ENCODE data around the gene SPATA6.
A peak's percentile ranks its signal among the peaks of the same experiment; 100 is the strongest.
"Not testable (repeated sequence)": the region's sequence is repeated elsewhere in the genome, so short reads cannot be mapped to it uniquely, and the experiment has no call there.

The SPATA6 gene

GRCh38 chr1:48471691-48472576 is at the start of gene SPATA6:
TSS of gene SPATA6 (minus strand) at chr1:48472204. CDS start at chr1:48472008, 196 bp downstream.
- peak; percentile 99 for DNase-seq

GRCh38 chr1:48519896-48520295 is 47.9 kb upstream of the SPATA6 start:
- not testable (repeated sequence) for DNase-seq

- no peak for DNase-seq
These were observed 34.9 kb upstream of the SPATA6 start for GRCh38 chr1:48506870-48507269.

- DNase-seq, result no peak
These were observed 28.8 kb upstream of the SPATA6 start for GRCh38 chr1:48500541-48501450.

- no peak for DNase-seq
These were observed 27.3 kb upstream of the SPATA6 start for GRCh38 chr1:48499211-48499735.

GRCh38 chr1:48498096-48498791 is 26.2 kb upstream of the SPATA6 start:
- peak; percentile 85 for DNase-seq

GRCh38 chr1:48495911-48496310 is 23.9 kb upstream of the SPATA6 start:
- no peak for DNase-seq

GRCh38 chr1:48495166-48495565 is 23.2 kb upstream of the SPATA6 start:
- DNase-seq, result no peak

GRCh38 chr1:48493970-48494769 is 22.2 kb upstream of the SPATA6 start:
- DNase-seq, result peak; percentile 62

GRCh38 chr1:48493041-48493440 is 21.0 kb upstream of the SPATA6 start:
- no peak for DNase-seq

- DNase-seq, result peak; percentile 54
These were observed 20.4 kb upstream of the SPATA6 start for GRCh38 chr1:48492392-48492791.

GRCh38 chr1:48488721-48489120 is 16.7 kb upstream of the SPATA6 start:
- DNase-seq, result no peak

GRCh38 chr1:48480504-48480903 is 8.5 kb upstream of the SPATA6 start:
- no peak for DNase-seq

- not testable (repeated sequence) for DNase-seq
These were observed 8.0 kb upstream of the SPATA6 start for GRCh38 chr1:48480023-48480422.

- DNase-seq, result no peak
These were observed 634 bp upstream of the SPATA6 start for GRCh38 chr1:48472638-48473037.

GRCh38 chr1:48470950-48471690 is 884 bp downstream of the SPATA6 start:
- DNase-seq, result peak; percentile 59

- peak; percentile 60 for DNase-seq
These were observed 1.5 kb downstream of the SPATA6 start for GRCh38 chr1:48470481-48470855.

- peak; percentile 58 for DNase-seq
These were observed 2.2 kb downstream of the SPATA6 start for GRCh38 chr1:48469616-48470480.

GRCh38 chr1:48466594-48466993 is 5.4 kb downstream of the SPATA6 start:
- no peak for DNase-seq

GRCh38 chr1:48462716-48463302 is 9.2 kb downstream of the SPATA6 start:
- DNase-seq, result no peak

Data from right forelimb (tissue), 1 donor.